Mesenteric fat pad (tissue), 1 donor: Measurements from ENCODE around the gene EN1. TPM values are rescaled to one million over a fixed set of nuclear protein-coding genes. Genes with fewer than 3 reads are reported as not detected.

Experiments used
- DNase-seq: peaks from one replicate; pipeline ENCODE4 v3.0.0-alpha.2; 2020; ENCODE audit warnings: low spot score
- total RNA-seq: library from RNA; stranded (reverse); fragmentation: NEBNext Ultra II Directional; extraction: Animal tissue kit (Norgen Biotek cat#: 25700); gene quantifications from one replicate; pipeline ENCODE4 v1.2.1, GENCODE V29; 2021
- donor health status: DM: yes; HTN: yes; CAD: no.

EN1 gene
- total RNA-seq, 1 donor from 2014 or later: 4.4 TPM

- DNase-seq: no peak
Observed at GRCh38 chr2:118794546-118794945, 52.9 kb downstream of the EN1 start.

Other genes starting within 250 kb of the EN1 start
- gene MARCO, start 94.5 kb upstream of the EN1 start, total RNA-seq: 92.5 TPM